Measurements from ENCODE around the gene MAP2.

- TF ChIP-seq POLR2A (IDR thresholded peaks at IDR 0.05; ENCODE audit: low read depth, low read length) (no peak), TAF1 (IDR thresholded peaks at IDR 0.05; ENCODE audit: low read depth, low read length) (no peak), POLR2AphosphoS5 (IDR thresholded peaks at IDR 0.05; ENCODE audit: low read depth, low read length) (no peak), SPI1 (IDR thresholded peaks at IDR 0.05; ENCODE audit: low read depth, low read length) (no peak)
These were observed 42.8 kb upstream of the MAP2 start for GRCh38 chr2:209381091-209381490.

Data from GM12891 (cell line).